CD4-positive, alpha-beta T cell treated with Interleukin-17A for 4 hours (primary cell): ENCODE measurements around the gene FALEC.
A peak's percentile ranks its signal among the peaks of the same experiment; 100 is the strongest.
"Not testable (repeated sequence)": the region's sequence is repeated elsewhere in the genome, so short reads cannot be mapped to it uniquely, and the experiment has no call there.

ENCODE experiments used
- DNase-seq: peaks from one replicate; pipeline ENCODE4 v3.0.0-alpha.2; 2020; ENCODE audit warnings: mixed read lengths

FALEC gene

DNA sequence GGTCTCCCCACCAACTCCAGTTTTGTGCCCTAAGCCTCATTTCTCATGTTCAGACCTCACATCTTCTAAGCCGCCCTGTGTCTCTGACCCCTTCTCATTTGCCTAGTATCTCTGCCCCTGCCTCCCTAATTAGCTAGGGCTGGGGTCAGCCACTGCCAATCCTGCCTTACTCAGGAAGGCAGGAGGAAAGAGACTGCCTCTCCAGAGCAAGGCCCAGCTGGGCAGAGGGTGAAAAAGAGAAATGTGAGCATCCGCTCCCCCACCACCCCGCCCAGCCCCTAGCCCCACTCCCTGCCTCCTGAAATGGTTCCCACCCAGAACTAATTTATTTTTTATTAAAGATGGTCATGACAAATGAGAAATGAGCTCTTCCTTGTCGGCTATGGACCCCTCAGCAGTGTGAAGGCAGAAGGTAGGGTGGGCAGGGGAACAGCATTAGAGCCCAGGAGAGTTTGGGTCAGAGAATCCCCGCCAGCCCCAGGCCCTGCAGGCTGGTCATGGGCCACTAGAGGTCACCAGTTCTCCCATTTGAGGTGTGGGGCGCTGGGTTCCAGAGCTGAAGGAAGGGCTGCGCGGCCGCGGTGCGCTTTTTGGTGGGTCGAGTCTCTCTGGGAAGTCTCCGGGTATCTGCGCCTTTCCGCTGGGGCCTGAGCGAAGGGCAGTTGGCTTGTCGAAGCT lies 45.2 kb downstream of the FALEC start:
- peak; percentile 89 for DNase-seq

DNA sequence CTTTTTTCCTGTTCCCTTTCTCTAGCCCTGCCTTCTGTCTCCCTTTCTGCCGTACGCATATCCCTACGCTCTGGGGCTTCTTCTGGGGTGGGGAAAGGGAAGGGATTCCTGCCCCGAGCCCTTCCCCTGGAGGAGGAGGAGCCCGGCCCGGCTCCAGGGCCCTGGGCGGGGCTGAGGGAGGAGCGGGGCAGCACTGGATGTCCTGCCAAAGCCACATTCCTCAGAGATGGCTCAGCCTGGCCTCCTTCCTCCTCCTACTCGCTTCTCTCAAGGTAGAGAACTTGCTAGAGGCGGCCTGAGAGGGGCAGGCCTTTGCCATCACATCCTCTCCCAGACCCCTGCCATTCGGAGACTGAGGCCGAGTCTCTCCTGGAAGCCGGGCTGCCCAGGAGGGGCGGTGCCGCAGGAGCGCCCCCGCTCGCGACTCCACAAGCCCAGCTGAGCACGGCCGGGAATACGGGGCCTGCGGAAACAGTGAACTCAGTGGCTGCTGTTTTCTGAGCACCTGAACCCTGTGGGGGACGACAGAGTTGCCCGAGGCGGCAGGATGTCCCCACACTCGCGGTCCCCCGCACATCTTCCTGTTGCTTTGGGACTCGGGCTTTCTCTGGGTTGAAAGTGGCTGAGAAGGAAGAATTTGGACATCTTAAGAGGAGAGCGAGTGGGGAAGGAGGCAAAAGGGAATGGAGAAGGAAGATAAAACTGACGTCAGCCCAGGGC lies 45.9 kb downstream of the FALEC start:
- DNase-seq = peak; percentile 67

- peak; percentile 82 for DNase-seq
These were observed 46.5 kb downstream of the FALEC start for GRCh38 chr1:150561974-150562445.

GRCh38 chr1:150562446-150563339 lies 47.1 kb downstream of the FALEC start:
- peak; percentile 79 for DNase-seq

DNA sequence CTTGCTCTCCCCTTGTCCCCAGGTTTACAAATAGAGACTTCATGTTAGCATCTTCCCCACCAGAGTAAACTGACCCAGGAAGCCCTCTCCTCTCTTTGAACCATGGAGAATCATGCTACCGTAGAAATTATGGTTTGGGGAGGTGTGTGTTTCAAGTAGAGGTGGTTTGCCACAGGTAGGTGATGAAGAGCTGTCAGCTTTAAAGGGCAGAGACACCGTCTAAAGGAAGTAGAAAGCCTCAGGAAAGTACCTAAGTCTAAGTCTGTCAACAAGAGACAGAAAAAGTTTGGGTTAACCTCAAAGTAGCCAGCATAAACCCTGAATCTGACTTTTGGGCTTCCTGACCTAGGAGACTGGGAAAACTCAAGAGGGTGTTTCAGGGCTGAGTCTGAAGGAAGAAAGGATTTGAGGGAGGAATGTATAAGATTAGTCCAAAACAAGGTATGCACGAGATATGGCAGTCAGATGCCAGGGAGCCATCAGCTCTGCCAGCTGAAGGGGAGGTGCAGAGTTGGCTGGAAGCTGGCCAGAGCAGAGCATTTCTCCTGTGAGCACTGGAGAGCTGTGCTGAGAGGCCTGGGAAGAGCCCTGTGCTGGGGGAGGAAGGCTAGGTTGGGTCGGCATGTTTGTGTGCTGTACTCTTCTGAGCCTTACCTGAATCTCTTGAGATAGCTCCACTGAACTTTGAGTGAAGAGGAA lies 47.9 kb downstream of the FALEC start:
- DNase-seq = peak; percentile 65

DNA sequence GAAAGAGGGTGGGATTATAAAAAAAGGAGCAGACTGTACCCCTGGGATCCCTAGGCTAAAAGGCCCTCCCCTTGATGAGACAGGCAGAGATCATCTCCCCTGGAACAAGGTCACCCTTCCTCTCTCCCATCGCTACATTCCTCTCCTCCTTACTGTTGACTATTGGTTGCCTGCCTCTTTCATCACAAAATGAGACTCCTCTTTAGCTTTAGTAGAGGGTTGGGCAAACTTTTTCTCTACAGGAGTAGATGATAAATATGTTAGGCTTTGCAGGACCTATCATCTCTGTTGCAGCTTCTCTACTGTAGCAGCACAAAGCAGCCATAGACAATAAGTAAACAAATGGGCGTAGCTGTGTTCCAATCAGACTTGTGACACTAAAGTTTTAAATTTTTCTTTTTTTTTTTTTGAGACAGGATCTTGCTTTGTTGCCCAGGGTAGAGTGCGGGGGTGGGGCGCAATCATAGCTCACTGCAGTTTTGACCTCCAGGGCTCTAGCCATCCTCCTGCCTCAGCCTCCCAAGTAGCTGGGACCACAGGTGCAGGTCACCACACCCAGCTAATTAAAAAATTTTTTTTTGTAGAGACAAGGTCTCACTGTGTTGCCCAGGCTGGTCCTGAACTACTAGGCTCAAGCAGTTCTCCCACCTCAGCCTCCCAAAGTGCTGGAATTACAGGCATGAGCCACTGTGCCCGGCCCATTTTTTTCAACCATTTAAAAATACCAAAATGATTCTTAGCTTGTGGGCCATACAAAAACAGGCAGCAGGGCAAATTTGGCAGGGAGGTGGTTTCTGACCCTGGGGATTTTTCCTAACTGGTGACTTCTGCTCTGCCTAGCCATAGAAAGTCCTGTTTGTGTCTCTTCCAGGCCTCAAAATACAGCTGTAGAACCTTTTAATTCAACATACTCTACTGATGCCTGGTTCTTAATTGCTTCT lies 48.8 kb downstream of the FALEC start:
- peak; percentile 61 for DNase-seq

DNA sequence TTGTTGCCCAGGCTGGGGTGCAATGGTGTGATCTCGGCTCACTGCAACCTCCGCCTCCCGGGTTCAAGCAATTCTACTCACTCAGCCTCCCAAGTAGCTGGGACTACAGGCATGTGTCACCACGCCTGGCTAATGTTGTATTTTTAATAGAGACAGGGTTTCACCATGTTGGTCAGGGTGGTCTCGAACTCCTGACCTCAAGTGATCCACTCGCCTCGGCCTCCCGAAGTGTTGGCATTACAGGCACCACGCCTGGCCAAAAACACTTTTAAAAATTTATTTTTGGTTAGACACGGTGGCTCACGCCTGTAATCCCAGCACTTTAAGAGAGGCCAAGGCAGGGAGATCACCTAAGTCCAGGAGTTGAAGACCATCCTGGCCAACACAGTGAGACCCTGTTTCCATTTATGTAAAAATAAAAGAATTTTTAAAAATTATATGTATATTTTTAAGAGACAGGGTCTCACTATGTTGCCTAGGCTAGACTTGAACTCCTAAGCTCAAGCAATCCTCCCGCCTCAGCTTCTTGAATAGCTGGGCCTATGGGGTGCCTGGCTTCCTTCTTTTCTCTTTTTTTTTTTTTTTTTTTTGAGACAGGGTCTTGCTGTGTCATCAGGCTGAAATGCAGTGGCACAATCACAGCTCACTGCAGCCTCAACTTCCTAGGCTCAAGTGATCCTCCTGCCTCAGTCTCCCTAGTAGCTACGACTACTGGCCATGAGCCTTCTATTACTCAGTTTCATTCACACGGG lies 49.9 kb downstream of the FALEC start:
- not testable (repeated sequence) for DNase-seq

GRCh38 chr1:150566589-150567340 lies 51.2 kb downstream of the FALEC start:
- DNase-seq = no peak

- DNase-seq = peak; percentile 53
These were observed 51.8 kb downstream of the FALEC start for GRCh38 chr1:150567341-150567716.

DNA sequence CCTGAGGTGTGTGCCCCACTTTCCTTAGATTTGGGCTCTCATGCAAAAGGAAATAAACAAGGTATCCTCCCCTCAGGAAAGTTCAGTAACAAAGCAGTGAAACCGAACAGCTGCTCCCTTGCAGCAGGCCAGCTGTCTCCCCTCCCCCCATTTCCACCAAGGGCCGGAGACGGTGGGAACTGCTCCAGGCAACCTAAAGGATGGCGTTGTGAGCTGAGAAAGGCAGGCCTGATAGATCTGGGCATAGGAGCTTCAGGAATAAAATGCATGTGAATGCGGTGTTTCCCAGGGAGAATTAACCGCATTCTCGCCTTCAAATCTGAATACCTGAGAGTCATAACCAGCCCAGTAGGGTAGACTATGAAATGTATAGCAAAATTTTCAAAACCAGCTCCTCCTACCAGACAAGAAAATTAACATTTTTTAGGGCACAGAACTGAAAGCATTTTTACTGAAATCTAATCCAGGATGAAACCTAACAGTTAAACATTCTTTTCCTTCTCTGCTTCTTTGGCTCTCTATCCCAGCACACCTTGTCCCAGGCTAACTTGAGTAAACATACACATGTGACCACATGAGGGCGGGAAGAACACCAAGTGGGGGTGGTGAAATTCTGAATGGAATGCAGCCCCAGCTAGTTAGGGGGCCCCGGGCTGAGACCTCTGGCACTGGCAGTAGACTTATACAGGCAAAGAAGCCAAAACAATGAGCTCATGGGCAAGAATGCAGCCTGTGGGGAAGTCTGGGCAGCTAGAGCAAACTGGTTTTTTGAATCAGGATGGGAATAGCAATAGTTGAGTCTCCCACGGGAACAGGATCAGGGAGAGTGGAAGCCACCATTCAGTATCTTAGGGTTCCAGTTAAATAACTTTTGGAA lies 52.4 kb downstream of the FALEC start:
- peak; percentile 50 for DNase-seq

DNA sequence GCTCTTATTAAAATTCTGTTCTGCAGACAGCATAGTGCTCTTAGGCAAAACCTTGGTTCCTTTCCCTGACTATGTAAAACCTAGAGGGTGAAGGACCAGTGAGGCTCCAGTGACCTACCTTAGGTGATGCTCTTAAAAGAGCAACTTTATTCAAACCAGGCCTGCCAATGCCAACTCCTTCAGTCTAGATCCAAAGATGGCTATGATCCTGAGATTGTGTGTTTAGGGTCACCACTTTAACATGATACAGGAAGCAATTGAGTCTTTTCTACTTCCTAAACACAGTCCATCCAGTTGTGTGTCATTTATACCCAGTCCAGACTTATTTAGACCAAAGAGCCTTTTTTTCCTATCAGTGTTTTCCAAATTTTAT lies 53.0 kb downstream of the FALEC start:
- no peak for DNase-seq

DNA sequence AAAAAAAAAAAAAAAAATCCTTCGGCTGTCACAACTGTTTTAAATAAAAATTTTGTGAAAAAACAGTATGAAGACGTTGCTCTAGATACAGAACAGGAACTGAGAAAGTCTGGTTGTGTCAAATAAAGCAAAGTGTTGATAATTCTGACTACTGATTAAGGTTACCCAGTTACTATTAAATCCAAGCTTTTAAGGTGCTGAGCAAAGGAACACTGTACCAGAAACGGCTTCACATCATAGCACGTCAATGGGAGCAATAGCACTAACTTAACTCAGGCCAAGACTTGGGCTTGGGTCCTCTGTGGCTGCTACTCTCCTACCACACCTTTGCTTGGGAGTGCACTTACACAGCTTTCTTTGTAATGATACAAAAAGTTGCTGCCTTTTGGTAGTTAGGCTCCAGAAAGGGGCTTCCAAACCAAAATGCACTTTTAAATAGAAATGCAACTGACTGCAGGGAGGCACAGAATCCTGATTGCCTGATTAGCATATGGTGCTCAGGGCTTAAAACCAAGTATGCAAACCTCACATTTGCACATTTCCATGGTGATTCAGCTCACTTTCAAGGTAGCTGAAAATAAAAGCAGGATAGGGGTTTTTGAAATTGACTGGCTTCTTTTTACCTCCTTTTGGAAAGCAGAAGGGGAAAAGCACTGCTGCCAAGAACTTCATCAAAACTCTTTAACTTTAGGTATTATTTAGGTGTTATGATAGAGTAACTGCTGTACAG lies 57.5 kb downstream of the FALEC start:
- no peak for DNase-seq

GRCh38 chr1:150573648-150574071 lies 58.1 kb downstream of the FALEC start:
- DNase-seq = peak; percentile 29

DNA sequence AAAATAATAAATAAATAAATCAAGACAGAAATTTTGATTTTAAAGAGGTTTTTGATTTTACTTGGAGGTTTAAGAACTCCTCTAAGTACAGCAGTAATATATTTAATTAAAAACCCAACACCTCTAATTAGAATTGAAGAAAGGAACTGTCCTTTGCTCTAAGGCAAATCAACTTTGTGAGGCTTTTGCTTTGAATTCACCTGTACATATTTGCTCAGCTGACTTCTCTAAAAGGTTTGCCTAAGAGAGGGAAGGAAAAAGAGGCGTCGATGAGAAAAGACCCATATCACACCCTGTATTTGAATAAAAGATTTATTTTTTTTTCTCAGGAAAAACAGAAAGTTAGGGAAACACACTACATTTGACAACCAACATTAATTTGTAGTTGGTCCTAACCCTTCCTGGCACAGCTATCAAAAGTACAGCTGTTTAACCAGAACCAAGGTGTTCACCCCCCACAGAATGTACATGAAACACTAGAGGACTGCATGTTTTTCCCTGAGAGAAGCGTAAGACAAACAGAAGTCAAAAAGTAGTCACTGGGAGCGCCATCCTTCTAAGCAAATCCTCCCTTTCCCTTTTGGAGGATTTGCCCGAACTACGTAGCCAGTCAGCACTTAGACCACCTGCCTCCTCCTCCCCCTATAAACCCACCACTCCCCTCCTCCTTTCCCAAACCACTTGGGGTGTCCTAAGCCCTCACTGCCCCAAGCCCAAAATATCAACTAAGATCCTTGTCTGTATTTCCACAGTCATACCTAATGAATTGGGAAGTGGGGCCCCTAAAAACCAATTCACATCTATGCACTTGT lies 58.9 kb downstream of the FALEC start:
- DNase-seq = no peak

- no peak for DNase-seq
These were observed 59.5 kb downstream of the FALEC start for GRCh38 chr1:150575072-150575489.

GRCh38 chr1:150575518-150576366 lies 60.2 kb downstream of the FALEC start:
- DNase-seq = no peak
